Measurements from ENCODE around the gene PCSK7. TPM values are rescaled to one million over a fixed set of nuclear protein-coding genes. Genes with fewer than 3 reads are reported as not detected.

PCSK7 gene
- total and polyA plus RNA-seq, 2 of the 4 experiments (the other 2 are of a cell fraction), result 35.8 to 54.3 TPM

- TF ChIP-seq USF2 (IDR thresholded peaks at IDR 0.05; ENCODE audit: low read depth, low read length), result no peak
Measured at GRCh38 chr11:117226388-117227385, 5.2 kb downstream of the PCSK7 start (continued).

DNA sequence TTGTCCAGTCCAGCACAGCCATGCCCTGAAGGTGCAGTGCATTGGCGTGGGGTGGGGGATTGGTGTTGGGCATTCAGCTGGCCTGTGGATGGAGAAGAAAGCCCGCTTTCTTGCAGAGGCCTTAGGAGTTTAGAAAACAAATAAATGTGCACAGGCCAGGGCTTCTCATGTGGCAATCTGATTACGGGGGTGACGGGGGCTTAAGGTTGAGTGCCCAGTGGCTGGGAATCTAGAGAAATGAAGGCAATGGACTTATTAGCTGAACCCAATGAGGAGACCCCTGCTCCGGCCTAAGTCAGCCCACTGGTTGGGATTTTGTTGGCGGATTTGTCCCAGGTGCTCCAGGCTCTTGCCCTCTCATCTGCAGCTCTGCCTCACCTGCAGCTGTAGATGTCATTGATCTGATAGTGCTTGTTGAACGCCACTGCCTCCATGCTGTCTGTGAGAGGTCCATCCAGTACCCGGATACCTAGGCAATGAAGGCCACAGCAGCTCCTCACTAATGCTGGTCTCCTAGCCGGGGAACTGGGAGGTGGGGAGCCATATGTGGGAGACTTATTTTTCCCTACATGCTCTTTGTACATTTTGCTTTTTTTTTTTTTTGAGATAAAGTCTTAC, 6.2 kb downstream of the PCSK7 start:
- Histone ChIP-seq H2AK9ac (replicated peaks; ENCODE audit: low read depth, low read length, poor library complexity) (no peak overlapping the region), H3K79me1 (ENCODE audit: low read depth in 1 of 2, low read length in 2 of 2) (peaks cover 10 to 49% of the 10 kb centered on the region in 2 experiments), H3K14ac (replicated peaks; ENCODE audit: low read depth, low read length) (no peak overlapping the region), H3K27ac (ENCODE audit: insufficient read depth, low read length) (no peak overlapping the region), H2BK20ac (ENCODE audit: low read depth, low read length) (no peak overlapping the region), H4K5ac (ENCODE audit: low read depth, low read length) (no peak overlapping the region), H2BK15ac (ENCODE audit: low read depth, low read length) (no peak overlapping the region), H3K36me3 (ENCODE audit: control insufficient read depth, insufficient read depth, low read length) (peaks cover 51% of the 10 kb centered on the region), H2AFZ (replicated peaks; ENCODE audit: low read length, poor library complexity) (no peak overlapping the region), H3K4ac (ENCODE audit: low read depth, low read length) (no peak overlapping the region), H3K9ac (ENCODE audit: low read depth, low read length) (no peak overlapping the region), H3K9me1 (ENCODE audit: insufficient read depth, low read length) (peaks cover 9% of the 10 kb centered on the region), H2AK5ac (ENCODE audit: low read depth, low read length) (no peak overlapping the region), H4K20me1 (ENCODE audit: insufficient read depth, low read length) (no peaks in the 10 kb centered on the region; the same call in 1 of the 2 replicates), H3K4me3 (ENCODE audit: insufficient read depth, low read depth, low read length) (no peak overlapping the region), H3K56ac (ENCODE audit: extremely low read depth, insufficient read depth, low read length) (no peak overlapping the region), H4K91ac (ENCODE audit: insufficient read depth, low read depth, low read length) (no peak overlapping the region), H3K18ac (ENCODE audit: low read depth, low read length) (no peak overlapping the region), H3K27me3 (ENCODE audit: control insufficient read depth, insufficient read depth, low read length) (no peaks in the 10 kb centered on the region), H3K4me1 (ENCODE audit: control insufficient read depth, insufficient read depth, low read length) (peaks cover 13% of the 10 kb centered on the region), H2BK5ac (ENCODE audit: low read depth, low read length, poor library complexity, severe bottlenecking) (no peak overlapping the region), H3K9me3 (ENCODE audit: control insufficient read depth, insufficient read depth, low read length) (no peaks in the 10 kb centered on the region), H2BK120ac (ENCODE audit: low read depth, low read length) (no peak overlapping the region), H3K4me2 (ENCODE audit: low read depth, low read length) (no peak overlapping the region), H4K8ac (ENCODE audit: low read depth in 2 of 2, low read length in 2 of 2) (no peak overlapping the region), H3K23ac (ENCODE audit: low read depth, low read length) (no peak overlapping the region)
- dilution Hi-C loops (cut with HindIII; ENCODE audit: low sequenced_read_pairs, unreplicated experiment), result no loop called here
- POLR2A ChIA-PET (ENCODE audit: unreplicated experiment), result interaction anchor here (0.6 to 1.4 kb wide), 2 partner anchors 7 to 101 kb away, joined by 3 to 6 read pairs; no protein-coding TSS in a partner anchor
- ATAC-seq (ENCODE audit: low read depth) (no peak), DNase-seq (no peak)
- 100% methylated on average over 3 of the region's 9 CpGs; no CpG with 5 or more reads in 1 of the 2 experiments for WGBS, 2 experiments (ENCODE audit: extremely low coverage in 2 of 2, insufficient read length in 1 of 2)
- TF ChIP-seq RCOR1 (IDR thresholded peaks at IDR 0.05; ENCODE audit: insufficient replicate concordance, low read length), result no peak
- TF ChIP-seq CHD1 (IDR thresholded peaks at IDR 0.05; ENCODE audit: low read depth, low read length), result no peak
- no peak for TF ChIP-seq SMC3 (IDR thresholded peaks at IDR 0.05; ENCODE audit: low read depth, low read length)
- no peak for TF ChIP-seq MAFK (IDR thresholded peaks at IDR 0.05; ENCODE audit: low read depth, low read length)
- TF ChIP-seq RAD21 (IDR thresholded peaks at IDR 0.05; ENCODE audit: low read length), result no peak
- intact Hi-C loops (cut with micrococcal nuclease), result loop anchor here (1.0 to 10.0 kb wide), 5 partner anchors 27 to 432 kb away; partner anchors contain the start of gene TAGLN
- CTCF ChIA-PET, result interaction anchor here (0.6 kb wide), 1 partner anchor 296 kb away, joined by 8 read pairs; no protein-coding TSS in a partner anchor
- in situ Hi-C loops (cut with MboI; ENCODE audit: low sequenced_read_pairs), result loop anchor here (10.0 kb wide), 1 partner anchor 351 kb away; no protein-coding TSS in a partner anchor
- no TSS peak for BruUV-seq (replicated peaks)
